Left colon (tissue), 2 donors: ENCODE data around the gene RBM14. TPM values are rescaled to one million over a fixed set of nuclear protein-coding genes. Genes with fewer than 3 reads are reported as not detected.

Experiments used
- ATAC-seq: fragments of 200-7000 bp; cut with Tn5 transposase; one replicate; pipeline ENCODE4 v1.9.1; 2020; ENCODE audit warnings: mild to moderate bottlenecking, moderate library complexity
- DNase-seq, 2 donors: peaks; one replicate each; pipeline ENCODE4 v3.0.0-alpha.2; 2020
- intact Hi-C, 2 donors: fragments of 100-400 bp; cut with DNase I in 1 of 2; cut with micrococcal nuclease in 1 of 2; formaldehyde crosslinking; loops; one replicate each; pipeline versions ENCODE4 v1.11.2 to v1.14.0; 2022; cut with DNase I, micrococcal nuclease
- total RNA-seq, 2 donors: library from RNA; stranded (reverse); fragmentation: NEBNext Ultra II Directional; extraction: Animal tissue kit (Norgen Biotek cat#: 25700); gene quantifications; one replicate each; pipeline ENCODE4 v1.2.1, GENCODE V29; 2021
- donor health status: DM: no; HTN: no; CAD: no.
- donor health status: DM: yes; HTN: yes; CAD: no.

Gene RBM14
- total RNA-seq, 2 donors from 2014 or later = 45.3 to 48.9 TPM

GRCh38 chr11:66663741-66664296 is 47.4 kb downstream of the RBM14 start:
- DNase-seq (no peak), ATAC-seq (no peak)
- intact Hi-C loops = no loop called here

GRCh38 chr11:66665369-66665768 is 48.9 kb downstream of the RBM14 start:
- DNase-seq (no peak), ATAC-seq (no peak)
- intact Hi-C loops = no loop called here

- ATAC-seq = no peak
- intact Hi-C loops = loop anchor here in 1 of 2 donors (10.0 kb wide), 1 partner anchor 266 kb away; no protein-coding TSS in a partner anchor
- no peak for DNase-seq
Measured at GRCh38 chr11:66670816-66671215, 54.4 kb downstream of the RBM14 start.

GRCh38 chr11:66674964-66675602 is 58.7 kb downstream of the RBM14 start:
- no peak for DNase-seq
- no peak for ATAC-seq
- intact Hi-C loops = loop anchor here in 1 of 2 donors (5.0 to 10.0 kb wide), 2 partner anchors 93 to 270 kb away; no protein-coding TSS in a partner anchor

GRCh38 chr11:66676282-66676919 is 60.0 kb downstream of the RBM14 start:
- DNase-seq (no peak), ATAC-seq (no peak)
- intact Hi-C loops = loop anchor here in 1 of 2 donors (5.0 to 10.0 kb wide), 2 partner anchors 94 to 272 kb away; no protein-coding TSS in a partner anchor

Other genes starting within 250 kb of the RBM14 start
- gene SLC29A2, start 244.9 kb upstream of the RBM14 start, total RNA-seq = 10 to 100 TPM; 16.3 to 31.1 TPM
- under 1 TPM in 1 of 2 donors, not detected in 1; 0.39 TPM for gene NPAS4, start 195.6 kb upstream of the RBM14 start, total RNA-seq
- 10 to 100 TPM; 46.9 to 59.4 TPM for gene MRPL11, start 177.8 kb upstream of the RBM14 start, total RNA-seq
- 1 to 10 TPM; 4.7 to 5.2 TPM for gene PELI3, start 149.7 kb upstream of the RBM14 start, total RNA-seq
- 10 to 100 TPM; 75.0 to 91.4 TPM for gene DPP3, start 136.2 kb upstream of the RBM14 start, total RNA-seq
- gene BBS1, start 106.0 kb upstream of the RBM14 start, total RNA-seq = 10 to 100 TPM; 29.8 to 34.8 TPM
- 10 to 100 TPM in 1 of 2 donors, 1 to 10 TPM in 1; 9.9 to 11.7 TPM for gene ZDHHC24, start 70.6 kb upstream of the RBM14 start, total RNA-seq
- gene ACTN3, start 69.7 kb upstream of the RBM14 start, total RNA-seq = not detected
- 10 to 100 TPM in 1 of 2 donors, 1 to 10 TPM in 1; 5.6 to 20.4 TPM for gene CTSF, start 48.0 kb upstream of the RBM14 start, total RNA-seq
- gene CCDC87, start 23.6 kb upstream of the RBM14 start, total RNA-seq = under 1 TPM; 0.22 to 0.46 TPM
- 10 to 100 TPM; 38.5 to 38.6 TPM for gene CCS, start 23.4 kb upstream of the RBM14 start, total RNA-seq
- 10 to 100 TPM; 90.7 to 92.9 TPM for gene RBM4, start 22.1 kb downstream of the RBM14 start, total RNA-seq
- gene RBM4B, start 61.3 kb downstream of the RBM14 start, total RNA-seq = 10 to 100 TPM; 14.7 to 17.6 TPM
- gene SPTBN2, start 112.6 kb downstream of the RBM14 start, total RNA-seq = 1 to 10 TPM; 3.9 to 7.3 TPM
- gene RCE1, start 226.8 kb downstream of the RBM14 start, total RNA-seq = 10 to 100 TPM; 25.5 to 28.3 TPM
- gene LRFN4, start 240.4 kb downstream of the RBM14 start, total RNA-seq = 10 to 100 TPM; 32.7 to 46.3 TPM